ENCODE data around the gene RNPC3. TPM values are rescaled to one million over a fixed set of nuclear protein-coding genes. Genes with fewer than 3 reads are reported as not detected.
A peak's percentile ranks its signal among the peaks of the same experiment; 100 is the strongest.

The RNPC3 gene
- total RNA-seq, 6 donors from 2014 or later, result 20.4 to 150 (median 48.4) TPM

- Histone ChIP-seq H3K36me3 (peaks cover 0 to 12% (median 1%) of the 10 kb centered on the region in 4 donors), H3K27ac (peak overlapping the region in 2 of 4 donors; percentile 7 to 37), H3K27me3 (no peaks in the 10 kb centered on the region), H3K4me1 (peaks cover 30 to 39% (median 34%) of the 10 kb centered on the region in 4 donors), H3K4me3 (peak overlapping the region in 3 of 4 donors; percentile 14 to 44 (median 42)), H3K9me3 (no peaks in the 10 kb centered on the region)
- TF ChIP-seq, protein P1, sequence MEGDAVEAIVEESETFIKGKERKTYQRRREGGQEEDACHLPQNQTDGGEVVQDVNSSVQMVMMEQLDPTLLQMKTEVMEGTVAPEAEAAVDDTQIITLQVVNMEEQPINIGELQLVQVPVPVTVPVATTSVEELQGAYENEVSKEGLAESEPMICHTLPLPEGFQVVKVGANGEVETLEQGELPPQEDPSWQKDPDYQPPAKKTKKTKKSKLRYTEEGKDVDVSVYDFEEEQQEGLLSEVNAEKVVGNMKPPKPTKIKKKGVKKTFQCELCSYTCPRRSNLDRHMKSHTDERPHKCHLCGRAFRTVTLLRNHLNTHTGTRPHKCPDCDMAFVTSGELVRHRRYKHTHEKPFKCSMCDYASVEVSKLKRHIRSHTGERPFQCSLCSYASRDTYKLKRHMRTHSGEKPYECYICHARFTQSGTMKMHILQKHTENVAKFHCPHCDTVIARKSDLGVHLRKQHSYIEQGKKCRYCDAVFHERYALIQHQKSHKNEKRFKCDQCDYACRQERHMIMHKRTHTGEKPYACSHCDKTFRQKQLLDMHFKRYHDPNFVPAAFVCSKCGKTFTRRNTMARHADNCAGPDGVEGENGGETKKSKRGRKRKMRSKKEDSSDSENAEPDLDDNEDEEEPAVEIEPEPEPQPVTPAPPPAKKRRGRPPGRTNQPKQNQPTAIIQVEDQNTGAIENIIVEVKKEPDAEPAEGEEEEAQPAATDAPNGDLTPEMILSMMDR (IDR thresholded peaks at IDR 0.05), result no peak
- TF ChIP-seq POLR2AphosphoS5 (IDR thresholded peaks at IDR 0.05), result no peak
- no peak for TF ChIP-seq POLR2A (IDR thresholded peaks at IDR 0.05)
- TF ChIP-seq EP300 (IDR thresholded peaks at IDR 0.05), result no peak
- DNase-seq (no peak), ATAC-seq (ENCODE audit: low FRiP score in 2 of 2) (peak; percentile 83 to 84)
- WGBS, 2 donors, result 8 to 12% methylated on average over 7 to 12 of the region's 34 CpGs
These were observed 339 bp upstream of the RNPC3 start for GRCh38 chr1:103525114-103525606.

- peaks cover 30 to 44% (median 36%) of the 10 kb centered on the region in 4 donors for H3K4me1 ChIP-seq
- H3K27me3 ChIP-seq, result no peaks in the 10 kb centered on the region
- peaks cover 0 to 12% (median 2%) of the 10 kb centered on the region in 4 donors for H3K36me3 ChIP-seq
- WGBS, 2 donors, result 67 to 68% methylated on average over 2 of the region's 2 CpGs
- H3K9me3 ChIP-seq, result no peaks in the 10 kb centered on the region
- TF ChIP-seq POLR2AphosphoS5 (IDR thresholded peaks at IDR 0.05) (no peak), POLR2A (IDR thresholded peaks at IDR 0.05) (no peak), EP300 (IDR thresholded peaks at IDR 0.05) (no peak)
- TF ChIP-seq, protein P1 (IDR thresholded peaks at IDR 0.05), result no peak
- peak overlapping the region in 2 of 4 donors; percentile 66 to 74 for H3K4me3 ChIP-seq
- no peak overlapping the region for H3K27ac ChIP-seq
- ATAC-seq (ENCODE audit: low FRiP score in 2 of 2) (no peak), DNase-seq (no peak)
These were observed 1.8 kb downstream of the RNPC3 start for GRCh38 chr1:103527331-103527730.

GRCh38 chr1:103529746-103530145 is 4.2 kb downstream of the RNPC3 start:
- Histone ChIP-seq H3K9me3 (no peaks in the 10 kb centered on the region), H3K4me1 (peaks cover 28 to 48% (median 35%) of the 10 kb centered on the region in 4 donors), H3K4me3 (no peak overlapping the region), H3K36me3 (peaks cover 0 to 20% (median 7%) of the 10 kb centered on the region in 4 donors), H3K27me3 (no peaks in the 10 kb centered on the region), H3K27ac (no peak overlapping the region)
- 88 to 95% methylated on average over 8 of the region's 8 CpGs for WGBS, 2 donors
- TF ChIP-seq POLR2A (IDR thresholded peaks at IDR 0.05) (no peak), POLR2AphosphoS5 (IDR thresholded peaks at IDR 0.05) (no peak), EP300 (IDR thresholded peaks at IDR 0.05) (no peak)
- TF ChIP-seq, protein P1 (IDR thresholded peaks at IDR 0.05), result no peak
- no peak for DNase-seq
- ATAC-seq (ENCODE audit: low FRiP score in 2 of 2), result no peak

DNA sequence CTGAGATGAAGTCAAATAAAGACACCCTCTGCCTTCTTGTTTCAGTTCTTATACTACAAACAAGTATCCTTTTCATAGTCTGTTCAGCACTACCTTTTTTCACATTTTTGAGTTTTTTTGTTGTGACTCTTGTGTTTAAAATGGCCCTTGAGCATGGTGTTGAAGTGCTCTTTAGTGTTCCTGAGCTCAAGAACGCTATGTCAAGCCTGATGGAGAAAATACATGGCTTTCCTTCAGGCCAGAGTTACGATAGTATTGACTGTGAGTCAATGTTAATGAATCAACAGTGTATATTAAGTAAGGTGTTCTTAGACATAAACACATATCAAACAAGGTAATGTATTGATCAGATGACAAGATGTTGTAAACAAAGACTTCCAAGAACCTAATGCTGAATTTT is 12.7 kb downstream of the RNPC3 start:
- ATAC-seq (ENCODE audit: low FRiP score in 2 of 2) (no peak), DNase-seq (no peak)
- H3K27ac ChIP-seq, result no peak overlapping the region
- no peak overlapping the region for H3K4me3 ChIP-seq
- 80 to 86% methylated on average over 2 of the region's 2 CpGs for WGBS, 2 donors
- peaks cover 16 to 90% (median 53%) of the 10 kb centered on the region in 4 donors for H3K36me3 ChIP-seq
- H3K27me3 ChIP-seq, result no peaks in the 10 kb centered on the region
- peaks cover 0 to 8% (median 0%) of the 10 kb centered on the region in 4 donors for H3K4me1 ChIP-seq
- no peaks in the 10 kb centered on the region for H3K9me3 ChIP-seq
- TF ChIP-seq EP300 (IDR thresholded peaks at IDR 0.05) (no peak), POLR2A (IDR thresholded peaks at IDR 0.05) (no peak), POLR2AphosphoS5 (IDR thresholded peaks at IDR 0.05) (no peak)
- TF ChIP-seq, protein P1 (IDR thresholded peaks at IDR 0.05), result no peak

DNA sequence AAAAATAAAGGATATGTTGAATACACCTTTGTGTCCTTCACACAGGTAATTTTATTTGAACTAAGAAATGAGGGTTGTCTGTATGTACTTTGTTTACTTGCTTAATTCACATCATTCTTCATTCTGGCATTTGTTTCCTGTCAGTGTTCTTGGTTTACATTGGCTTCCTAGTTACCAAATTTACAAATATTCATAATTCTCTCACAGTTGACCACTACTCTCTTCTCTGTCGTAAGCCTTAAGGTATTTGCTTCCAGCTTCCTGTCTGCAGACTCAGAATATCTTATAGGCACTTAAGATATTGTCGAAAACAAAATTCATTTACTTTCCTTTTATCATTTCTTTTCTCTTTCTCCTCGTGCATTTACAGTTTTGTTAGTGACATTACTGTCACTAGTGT is 15.9 kb downstream of the RNPC3 start:
- 65 to 75% methylated on average over 3 of the region's 3 CpGs for WGBS, 2 donors
- H3K4me1 ChIP-seq, result no peaks in the 10 kb centered on the region
- peaks cover 18 to 94% (median 65%) of the 10 kb centered on the region in 4 donors for H3K36me3 ChIP-seq
- H3K27ac ChIP-seq, result no peak overlapping the region
- H3K4me3 ChIP-seq, result no peak overlapping the region
- DNase-seq (no peak), ATAC-seq (ENCODE audit: low FRiP score in 2 of 2) (no peak)
- TF ChIP-seq POLR2AphosphoS5 (IDR thresholded peaks at IDR 0.05) (no peak), POLR2A (IDR thresholded peaks at IDR 0.05) (no peak), EP300 (IDR thresholded peaks at IDR 0.05) (no peak)
- TF ChIP-seq, protein P1 (IDR thresholded peaks at IDR 0.05), result no peak
- no peaks in the 10 kb centered on the region for H3K9me3 ChIP-seq
- H3K27me3 ChIP-seq, result no peaks in the 10 kb centered on the region

Measured in upper lobe of left lung (tissue), 6 donors.